ENCODE results near the gene FMC1.
"Not testable (repeated sequence)": the region's sequence is repeated elsewhere in the genome, so short reads cannot be mapped to it uniquely, and the experiment has no call there.

FMC1 gene

DNA sequence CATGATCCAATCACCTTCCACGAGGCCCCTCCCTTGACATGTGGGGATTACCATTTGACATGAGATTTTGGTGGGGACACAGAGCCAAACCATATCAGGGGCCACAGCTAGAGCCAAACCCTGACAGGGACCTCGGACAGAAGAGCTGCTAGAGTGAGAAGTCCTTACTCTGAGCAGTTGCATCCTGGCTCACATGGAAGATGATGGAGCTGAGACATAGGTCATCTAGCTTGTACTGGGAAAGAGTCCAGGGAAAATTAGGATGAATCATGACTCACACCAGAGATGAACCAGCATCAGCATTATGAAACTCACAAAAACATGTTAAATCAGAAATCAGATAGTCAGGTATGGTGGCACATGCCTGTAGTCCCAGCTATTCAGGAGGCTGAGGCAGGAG, 12.8 kb upstream of the FMC1 start:
- POLR2A ChIA-PET, result interaction anchor here (0.6 kb wide), 1 partner anchor 732 kb away, joined by 4 read pairs; no protein-coding TSS in a partner anchor

DNA sequence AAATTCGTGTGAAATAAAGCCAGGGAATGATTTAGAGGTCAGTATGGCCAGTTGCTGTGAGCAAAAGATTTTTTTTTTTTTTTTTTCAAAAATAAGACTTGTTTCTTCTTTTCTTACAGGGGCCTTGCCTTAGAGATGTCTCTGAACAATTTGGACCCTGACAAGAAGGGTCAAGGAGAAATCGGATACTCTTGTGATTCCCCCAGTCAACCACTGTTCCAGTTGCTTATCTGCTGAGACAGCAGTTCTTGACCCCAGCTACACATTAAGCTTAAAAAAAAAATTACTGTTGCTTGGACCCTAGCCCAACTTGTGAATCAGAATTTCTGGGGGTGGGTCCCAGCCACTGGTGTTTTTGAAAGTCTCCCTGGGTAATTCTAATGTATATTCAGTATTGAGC, 12.0 kb upstream of the FMC1 start:
- POLR2A ChIA-PET, result no interaction called here
- TF ChIP-seq, protein P1, sequence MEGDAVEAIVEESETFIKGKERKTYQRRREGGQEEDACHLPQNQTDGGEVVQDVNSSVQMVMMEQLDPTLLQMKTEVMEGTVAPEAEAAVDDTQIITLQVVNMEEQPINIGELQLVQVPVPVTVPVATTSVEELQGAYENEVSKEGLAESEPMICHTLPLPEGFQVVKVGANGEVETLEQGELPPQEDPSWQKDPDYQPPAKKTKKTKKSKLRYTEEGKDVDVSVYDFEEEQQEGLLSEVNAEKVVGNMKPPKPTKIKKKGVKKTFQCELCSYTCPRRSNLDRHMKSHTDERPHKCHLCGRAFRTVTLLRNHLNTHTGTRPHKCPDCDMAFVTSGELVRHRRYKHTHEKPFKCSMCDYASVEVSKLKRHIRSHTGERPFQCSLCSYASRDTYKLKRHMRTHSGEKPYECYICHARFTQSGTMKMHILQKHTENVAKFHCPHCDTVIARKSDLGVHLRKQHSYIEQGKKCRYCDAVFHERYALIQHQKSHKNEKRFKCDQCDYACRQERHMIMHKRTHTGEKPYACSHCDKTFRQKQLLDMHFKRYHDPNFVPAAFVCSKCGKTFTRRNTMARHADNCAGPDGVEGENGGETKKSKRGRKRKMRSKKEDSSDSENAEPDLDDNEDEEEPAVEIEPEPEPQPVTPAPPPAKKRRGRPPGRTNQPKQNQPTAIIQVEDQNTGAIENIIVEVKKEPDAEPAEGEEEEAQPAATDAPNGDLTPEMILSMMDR (IDR thresholded peaks at IDR 0.05; ENCODE audit: insufficient read depth, low read length, missing control alignments), result no peak
- DNase-seq (ENCODE audit: low read depth, low spot score), result no peak
- CTCF ChIA-PET, result interaction anchor here (2.8 kb wide), 1 partner anchor 10 kb away, joined by 15 read pairs; no protein-coding TSS in a partner anchor
- H3K4me3 ChIP-seq (ENCODE audit: low read depth, low read length), result no peak overlapping the region

More for the DNA sequence above, 12.8 kb upstream of the FMC1 start:
- CTCF ChIA-PET, result interaction anchor here (1.3 kb wide), 1 partner anchor 11 kb away, joined by 16 read pairs; no protein-coding TSS in a partner anchor
- H3K4me3 ChIP-seq (ENCODE audit: low read depth, low read length), result no peak overlapping the region
- DNase-seq (ENCODE audit: low read depth, low spot score), result peak; percentile 67
- TF ChIP-seq, protein P1 (IDR thresholded peaks at IDR 0.05; ENCODE audit: insufficient read depth, low read length, missing control alignments), result no peak

DNA sequence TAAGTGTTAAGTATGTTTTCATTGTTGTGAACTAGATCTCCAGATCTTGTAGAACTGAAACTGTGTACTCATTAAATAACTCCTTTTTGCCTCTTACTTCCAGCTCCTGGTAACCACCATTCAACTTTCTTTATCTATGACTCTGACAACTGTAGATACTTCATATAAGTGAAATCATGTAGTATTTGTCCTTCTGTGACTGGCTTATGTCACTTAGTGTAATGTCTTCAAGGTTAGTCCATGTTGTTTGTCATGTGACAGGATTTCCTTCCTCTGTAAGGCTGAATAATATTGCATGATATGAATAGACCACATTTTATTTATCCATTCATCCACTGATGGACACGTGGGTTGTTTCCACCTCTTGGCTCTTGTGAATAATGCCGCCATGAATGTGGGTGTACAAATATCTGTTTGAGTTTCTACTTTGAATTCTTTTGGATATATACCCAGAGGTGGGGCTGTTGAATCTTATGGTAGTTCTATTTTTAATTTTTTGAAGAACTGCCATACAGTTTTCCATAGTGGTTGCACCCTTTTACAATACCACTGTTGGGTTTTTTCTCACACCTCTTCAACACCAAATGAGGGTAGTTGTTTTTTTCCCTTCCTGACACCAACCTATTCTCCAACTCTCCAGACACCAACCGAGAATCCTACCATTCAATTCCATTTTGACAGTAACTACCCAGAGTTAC, 10.7 kb upstream of the FMC1 start:
- no peak for DNase-seq (ENCODE audit: low read depth, low spot score)
- TF ChIP-seq, protein P1 (IDR thresholded peaks at IDR 0.05; ENCODE audit: insufficient read depth, low read length, missing control alignments), result no peak
- ChIA-PET POLR2A (no interaction called here), CTCF (interaction anchor here (0.7 to 2.8 kb wide), 2 partner anchors 9 to 180 kb away, joined by 3 to 15 read pairs; no protein-coding TSS in a partner anchor)
- no peak overlapping the region for H3K4me3 ChIP-seq (ENCODE audit: low read depth, low read length)

DNA sequence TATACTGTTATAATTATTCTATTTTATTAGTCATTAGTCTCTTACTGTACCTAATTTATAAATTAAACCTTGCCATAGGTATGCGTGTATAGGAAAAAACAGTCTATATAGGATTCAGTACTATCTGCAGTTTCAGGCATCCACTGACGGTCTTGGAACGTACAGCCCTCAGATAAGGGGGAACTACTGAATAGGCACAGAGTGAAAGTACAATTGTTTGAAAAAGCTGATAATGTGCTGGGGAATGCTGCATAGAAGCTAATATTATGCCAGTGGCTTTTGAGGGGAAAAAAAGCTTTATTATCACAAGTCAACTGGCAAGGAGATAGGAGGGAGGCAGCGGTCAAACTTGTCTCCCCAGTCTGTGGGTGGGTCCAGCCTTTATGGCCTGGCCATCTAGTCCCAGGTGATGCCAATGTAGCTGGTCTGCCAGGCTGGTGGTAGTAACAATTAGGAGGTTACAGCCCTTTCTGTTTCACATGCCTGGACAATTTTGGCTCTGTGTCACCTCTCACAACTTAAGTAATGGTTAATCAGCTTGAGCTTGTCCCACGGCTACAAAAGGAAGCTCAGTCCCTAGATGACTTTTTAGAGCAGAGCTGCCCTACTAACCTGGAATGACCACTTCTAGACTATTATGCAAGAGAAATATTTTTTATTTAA, 8.3 kb upstream of the FMC1 start:
- ChIA-PET CTCF (interaction anchor here (0.6 to 1.7 kb wide), 2 partner anchors 13 to 262 kb away, joined by 3 to 7 read pairs; no protein-coding TSS in a partner anchor), POLR2A (no interaction called here)
- no peak for DNase-seq (ENCODE audit: low read depth, low spot score)
- TF ChIP-seq, protein P1 (IDR thresholded peaks at IDR 0.05; ENCODE audit: insufficient read depth, low read length, missing control alignments), result no peak
- H3K4me3 ChIP-seq (ENCODE audit: low read depth, low read length), result no peak overlapping the region

DNA sequence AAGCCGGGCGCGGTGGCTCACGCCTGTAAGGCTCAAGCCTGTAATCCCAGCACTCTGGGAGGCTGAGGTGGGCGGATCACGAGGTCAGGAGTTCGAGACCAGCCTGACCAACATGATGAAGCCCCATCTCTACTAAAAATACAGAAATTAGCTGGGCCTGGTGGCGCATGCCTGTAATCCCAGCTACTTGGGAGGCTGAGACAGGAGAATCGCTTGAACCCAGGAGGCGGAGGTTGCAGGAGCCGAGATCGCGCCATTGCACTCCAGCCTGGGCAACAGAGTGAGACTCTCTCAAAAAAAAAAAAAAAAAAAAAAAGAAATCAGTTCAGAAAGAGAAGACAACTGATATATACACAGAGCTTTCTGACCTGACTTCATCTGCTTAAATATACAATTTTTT, 7.7 kb upstream of the FMC1 start:
- POLR2A ChIA-PET; H3K4me3 ChIP-seq (ENCODE audit: low read depth, low read length): not testable (repeated sequence)
- CTCF ChIA-PET, result interaction anchor here (0.6 to 1.7 kb wide), 2 partner anchors 13 to 263 kb away, joined by 3 to 7 read pairs; no protein-coding TSS in a partner anchor

DNA sequence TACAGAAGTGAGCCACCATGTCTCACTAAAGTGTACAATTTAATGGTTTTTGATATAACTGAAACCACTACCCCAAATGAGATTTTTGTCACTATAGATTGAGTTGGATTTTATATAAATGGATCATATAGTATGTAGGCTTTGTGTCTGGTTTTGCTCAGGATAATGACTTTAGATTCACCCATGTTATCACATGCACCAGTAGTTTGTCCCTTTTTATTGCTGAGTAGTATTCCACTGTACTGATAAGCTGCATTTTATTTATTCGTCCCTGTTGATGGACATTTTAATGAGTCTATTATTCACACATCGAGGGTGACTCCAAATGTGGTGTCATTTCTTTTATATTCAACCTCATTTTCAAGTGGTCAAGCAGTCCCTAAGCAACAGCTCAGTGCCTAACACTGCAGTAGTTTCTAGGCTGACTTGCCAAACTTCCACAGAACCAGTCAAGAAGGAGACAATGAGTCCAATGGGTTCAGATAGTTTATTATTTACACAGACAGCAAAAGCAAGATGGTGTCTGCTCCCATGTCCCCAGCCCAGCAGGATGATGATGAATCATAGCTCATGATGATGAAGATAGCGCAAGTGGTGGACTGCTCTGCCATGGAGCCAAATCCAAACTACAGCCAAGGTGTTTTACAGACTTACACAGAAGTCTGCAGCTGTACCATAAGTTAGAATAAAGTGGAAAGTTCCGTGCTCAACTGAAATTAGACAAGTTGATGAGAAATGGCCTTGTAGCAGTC, 6.6 kb upstream of the FMC1 start:
- no peak for DNase-seq (ENCODE audit: low read depth, low spot score)
- TF ChIP-seq, protein P1 (IDR thresholded peaks at IDR 0.05; ENCODE audit: insufficient read depth, low read length, missing control alignments), result no peak
- POLR2A ChIA-PET, result interaction anchor here (0.7 kb wide), 1 partner anchor 24 kb away, joined by 3 read pairs; no protein-coding TSS in a partner anchor
- H3K4me3 ChIP-seq (ENCODE audit: low read depth, low read length), result no peak overlapping the region
- CTCF ChIA-PET, result interaction anchor here (1.1 to 1.3 kb wide), 2 partner anchors 10 to 100 kb away, joined by 3 to 5 read pairs; no protein-coding TSS in a partner anchor

More for the DNA sequence above, 7.7 kb upstream of the FMC1 start:
- not testable (repeated sequence) for DNase-seq (ENCODE audit: low read depth, low spot score)

All from AG04449 (cell line).